ENCODE measurements around the gene SLX9.
A peak's percentile ranks its signal among the peaks of the same experiment; 100 is the strongest.

Gene SLX9

GRCh38 chr21:44982558-44983250 is 42.9 kb downstream of the SLX9 start:
- TF ChIP-seq TAF1 (IDR thresholded peaks at IDR 0.05; ENCODE audit: low read depth, low read length) (no peak), PAX5 (IDR thresholded peaks at IDR 0.05; ENCODE audit: insufficient read depth, low read length, severe bottlenecking) (no peak), POLR2AphosphoS5 (IDR thresholded peaks at IDR 0.05; ENCODE audit: low read depth, low read length) (no peak), POLR2A (IDR thresholded peaks at IDR 0.05; ENCODE audit: low read depth, low read length) (no peak), SPI1 (IDR thresholded peaks at IDR 0.05; ENCODE audit: low read depth, low read length) (no peak), POU2F2 (IDR thresholded peaks at IDR 0.05; ENCODE audit: low read depth, low read length) (no peak)
- FAIRE-seq: no peak
- DNase-seq (ENCODE audit: insufficient read length, low spot score): no peak

- peak; percentile 81 for FAIRE-seq
These were observed 43.8 kb downstream of the SLX9 start for GRCh38 chr21:44983421-44984206.

GRCh38 chr21:44984428-44984791 is 44.6 kb downstream of the SLX9 start:
- DNase-seq (ENCODE audit: insufficient read length, low spot score) (no peak), FAIRE-seq (no peak)
- TF ChIP-seq POLR2AphosphoS5 (IDR thresholded peaks at IDR 0.05; ENCODE audit: low read depth, low read length) (no peak), POLR2A (IDR thresholded peaks at IDR 0.05; ENCODE audit: low read depth, low read length) (no peak), POU2F2 (IDR thresholded peaks at IDR 0.05; ENCODE audit: low read depth, low read length) (no peak), SPI1 (IDR thresholded peaks at IDR 0.05; ENCODE audit: low read depth, low read length) (no peak), TAF1 (IDR thresholded peaks at IDR 0.05; ENCODE audit: low read depth, low read length) (no peak), PAX5 (IDR thresholded peaks at IDR 0.05; ENCODE audit: insufficient read depth, low read length, severe bottlenecking) (no peak)

More at GRCh38 chr21:44983421-44984206, 43.8 kb downstream of the SLX9 start:
- no peak for DNase-seq (ENCODE audit: insufficient read length, low spot score)
- TF ChIP-seq TAF1 (IDR thresholded peaks at IDR 0.05; ENCODE audit: low read depth, low read length) (no peak), POU2F2 (IDR thresholded peaks at IDR 0.05; ENCODE audit: low read depth, low read length) (no peak), POLR2AphosphoS5 (IDR thresholded peaks at IDR 0.05; ENCODE audit: low read depth, low read length) (no peak)

GRCh38 chr21:44984792-44985440 is 45.1 kb downstream of the SLX9 start:
- DNase-seq (ENCODE audit: insufficient read length, low spot score) (no peak), FAIRE-seq (no peak)
- TF ChIP-seq POLR2AphosphoS5 (IDR thresholded peaks at IDR 0.05; ENCODE audit: low read depth, low read length) (no peak), PAX5 (IDR thresholded peaks at IDR 0.05; ENCODE audit: insufficient read depth, low read length, severe bottlenecking) (no peak)

GRCh38 chr21:44985441-44986401 is 45.9 kb downstream of the SLX9 start:
- TF ChIP-seq SPI1 (IDR thresholded peaks at IDR 0.05; ENCODE audit: low read depth, low read length) (no peak), POLR2AphosphoS5 (IDR thresholded peaks at IDR 0.05; ENCODE audit: low read depth, low read length) (no peak), POU2F2 (IDR thresholded peaks at IDR 0.05; ENCODE audit: low read depth, low read length) (no peak), TAF1 (IDR thresholded peaks at IDR 0.05; ENCODE audit: low read depth, low read length) (no peak), POLR2A (IDR thresholded peaks at IDR 0.05; ENCODE audit: low read depth, low read length) (no peak), PAX5 (IDR thresholded peaks at IDR 0.05; ENCODE audit: insufficient read depth, low read length, severe bottlenecking) (no peak)
- no peak for DNase-seq (ENCODE audit: insufficient read length, low spot score)
- no peak for FAIRE-seq

- FAIRE-seq: no peak
- TF ChIP-seq POU2F2 (IDR thresholded peaks at IDR 0.05; ENCODE audit: low read depth, low read length): no peak
- no peak for TF ChIP-seq TAF1 (IDR thresholded peaks at IDR 0.05; ENCODE audit: low read depth, low read length)
- TF ChIP-seq PAX5 (IDR thresholded peaks at IDR 0.05; ENCODE audit: insufficient read depth, low read length, severe bottlenecking): no peak
- no peak for TF ChIP-seq POLR2AphosphoS5 (IDR thresholded peaks at IDR 0.05; ENCODE audit: low read depth, low read length)
- TF ChIP-seq SPI1 (IDR thresholded peaks at IDR 0.05; ENCODE audit: low read depth, low read length): no peak
- TF ChIP-seq POLR2A (IDR thresholded peaks at IDR 0.05; ENCODE audit: low read depth, low read length): no peak
- no peak for DNase-seq (ENCODE audit: insufficient read length, low spot score)
These were observed 46.9 kb downstream of the SLX9 start for GRCh38 chr21:44986471-44987291.

GRCh38 chr21:44987301-44987885 is 47.6 kb downstream of the SLX9 start:
- no peak for FAIRE-seq
- no peak for TF ChIP-seq POU2F2 (IDR thresholded peaks at IDR 0.05; ENCODE audit: low read depth, low read length)
- no peak for TF ChIP-seq POLR2AphosphoS5 (IDR thresholded peaks at IDR 0.05; ENCODE audit: low read depth, low read length)
- TF ChIP-seq TAF1 (IDR thresholded peaks at IDR 0.05; ENCODE audit: low read depth, low read length): no peak
- TF ChIP-seq SPI1 (IDR thresholded peaks at IDR 0.05; ENCODE audit: low read depth, low read length): no peak
- no peak for TF ChIP-seq POLR2A (IDR thresholded peaks at IDR 0.05; ENCODE audit: low read depth, low read length)
- TF ChIP-seq PAX5 (IDR thresholded peaks at IDR 0.05; ENCODE audit: insufficient read depth, low read length, severe bottlenecking): no peak
- no peak for DNase-seq (ENCODE audit: insufficient read length, low spot score)
